T1000 (cell line): ENCODE data around the gene FUOM.

ENCODE experiments used
- DNase-seq: peaks from one replicate; lab custom pipeline; 2025; ENCODE audit warnings: mixed read lengths; lab: John Stamatoyannopoulos, UW

Gene FUOM

GRCh38 chr10:133357285-133358161 is at the start of gene FUOM:
Gene FUOM, minus strand, starts transcription at chr10:133358019. Its CDS starts 12 bp downstream, at chr10:133358007.
- DNase-seq, result peak; percentile 70

- no peak for DNase-seq
These were observed 48.2 kb upstream of the FUOM start for GRCh38 chr10:133405844-133406527.

GRCh38 chr10:133405272-133405671 is 47.5 kb upstream of the FUOM start:
- no peak for DNase-seq

- no peak for DNase-seq
These were observed 46.0 kb upstream of the FUOM start for GRCh38 chr10:133403784-133404183.

- DNase-seq, result no peak
These were observed 45.5 kb upstream of the FUOM start for GRCh38 chr10:133403359-133403758.

- DNase-seq, result no peak
These were observed 44.3 kb upstream of the FUOM start for GRCh38 chr10:133401981-133402725.

GRCh38 chr10:133401500-133401899 is 43.7 kb upstream of the FUOM start:
- no peak for DNase-seq

GRCh38 chr10:133400624-133401424 is 43.0 kb upstream of the FUOM start:
- DNase-seq, result no peak

GRCh38 chr10:133399123-133399601 is 41.3 kb upstream of the FUOM start:
- DNase-seq, result no peak

GRCh38 chr10:133397938-133398337 is 40.1 kb upstream of the FUOM start:
- no peak for DNase-seq

- DNase-seq, result no peak
These were observed 38.3 kb upstream of the FUOM start for GRCh38 chr10:133396035-133396624.

GRCh38 chr10:133394801-133395221 is 37.0 kb upstream of the FUOM start:
- DNase-seq, result no peak

- peak; percentile 96 for DNase-seq
These were observed 36.3 kb upstream of the FUOM start, which contains the start of gene MTG1 for GRCh38 chr10:133394064-133394663. Gene MTG1, plus strand, starts transcription at chr10:133394157. Its CDS starts 64 bp downstream, at chr10:133394221.

GRCh38 chr10:133393401-133394063 is 35.7 kb upstream of the FUOM start:
- DNase-seq, result peak; percentile 16

GRCh38 chr10:133391761-133392518 is 34.1 kb upstream of the FUOM start:
- no peak for DNase-seq

GRCh38 chr10:133391249-133391635 is 33.4 kb upstream of the FUOM start:
- DNase-seq, result no peak

- DNase-seq, result no peak
These were observed 32.9 kb upstream of the FUOM start for GRCh38 chr10:133390597-133391248.

- DNase-seq, result no peak
These were observed 31.4 kb upstream of the FUOM start for GRCh38 chr10:133388973-133389818.
